Measurements from ENCODE around the gene OR7A17.

Gene OR7A17

GRCh38 chr19:14886032-14886431, at the start of gene OR7A17:
TSS of gene OR7A17 (minus strand) at chr19:14886132. CDS start at chr19:14881355, 4,777 bp downstream.
- TF ChIP-seq CTCF (conservative IDR thresholded peaks at IDR 0.05; ENCODE audit: low read depth, low read length) = no peak
- no peak for DNase-seq (ENCODE audit: low read depth)

GRCh38 chr19:14933506-14933905, 47.6 kb upstream of the OR7A17 start:
- no peak for TF ChIP-seq CTCF (conservative IDR thresholded peaks at IDR 0.05; ENCODE audit: low read depth, low read length)
- DNase-seq (ENCODE audit: low read depth) = no peak
- no peak overlapping the region for H3K4me3 ChIP-seq (ENCODE audit: low read length)

More at GRCh38 chr19:14886032-14886431, at the start of gene OR7A17:
- H3K4me3 ChIP-seq (ENCODE audit: low read length) = no peak within 1 kb of the TSS

GRCh38 chr19:14916848-14917247, 30.9 kb upstream of the OR7A17 start:
- no peak for DNase-seq (ENCODE audit: low read depth)
- H3K4me3 ChIP-seq (ENCODE audit: low read length) = no peak overlapping the region
- TF ChIP-seq CTCF (conservative IDR thresholded peaks at IDR 0.05; ENCODE audit: low read depth, low read length) = no peak

- no peak overlapping the region for H3K4me3 ChIP-seq (ENCODE audit: low read length)
- no peak for TF ChIP-seq CTCF (conservative IDR thresholded peaks at IDR 0.05; ENCODE audit: low read depth, low read length)
- DNase-seq (ENCODE audit: low read depth) = no peak
These were observed 29.2 kb upstream of the OR7A17 start for GRCh38 chr19:14915116-14915515.

- TF ChIP-seq CTCF (conservative IDR thresholded peaks at IDR 0.05; ENCODE audit: low read depth, low read length) = no peak
- DNase-seq (ENCODE audit: low read depth) = no peak
- H3K4me3 ChIP-seq (ENCODE audit: low read length) = no peak overlapping the region
These were observed 20.8 kb upstream of the OR7A17 start for GRCh38 chr19:14906711-14907110.

GRCh38 chr19:14901675-14902260, 15.8 kb upstream of the OR7A17 start:
- DNase-seq (ENCODE audit: low read depth) = no peak
- TF ChIP-seq CTCF (conservative IDR thresholded peaks at IDR 0.05; ENCODE audit: low read depth, low read length) = no peak
- no peak overlapping the region for H3K4me3 ChIP-seq (ENCODE audit: low read length)

- H3K4me3 ChIP-seq (ENCODE audit: low read length) = no peak overlapping the region
- no peak for TF ChIP-seq CTCF (conservative IDR thresholded peaks at IDR 0.05; ENCODE audit: low read depth, low read length)
- DNase-seq (ENCODE audit: low read depth) = no peak
These were observed 4.9 kb upstream of the OR7A17 start for GRCh38 chr19:14890643-14891379.
